Mesenchymal stem cell (in vitro differentiated cells and primary cell): Measurements from ENCODE around the gene RASGRF2.

ENCODE experiments used
- DNase-seq: peaks from one replicate; pipeline ENCODE4 v3.0.0-alpha.2; 2013
- H2AFZ ChIP-seq: one replicate; pipeline ENCODE4 v1.6.1; 2013; ENCODE audit warnings: low read depth, mild to moderate bottlenecking, control low read depth, inconsistent platforms, low read length, moderate library complexity
- H2AK5ac ChIP-seq: 2 replicates; pipeline ENCODE4 v1.6.1; 2013; ENCODE audit warnings: low read length, moderate library complexity, mild to moderate bottlenecking, inconsistent platforms; ENCODE audit not compliant: severe bottlenecking
- H2BK120ac ChIP-seq: one replicate; pipeline ENCODE4 v1.6.1; 2013; ENCODE audit warnings: low read depth, mild to moderate bottlenecking, inconsistent platforms, low read length, moderate library complexity
- H2BK12ac ChIP-seq, 2 experiments: one replicate each; pipeline ENCODE4 v1.6.1; 2013; ENCODE audit warnings: inconsistent platforms in 2 of 2, low read length in 2 of 2, mild to moderate bottlenecking in 2 of 2, moderate library complexity in 2 of 2, control low read depth in 1 of 2
- H2BK15ac ChIP-seq: one replicate; pipeline ENCODE4 v1.6.1; 2013; ENCODE audit warnings: mild to moderate bottlenecking, low read depth, inconsistent platforms; ENCODE audit not compliant: poor library complexity, severe bottlenecking
- H2BK5ac ChIP-seq: 2 replicates; pipeline ENCODE4 v1.6.1; 2013; ENCODE audit warnings: low read depth, mild to moderate bottlenecking, low read length, control low read depth, inconsistent platforms; ENCODE audit not compliant: poor library complexity, severe bottlenecking
- H3K14ac ChIP-seq, 2 experiments: one replicate each; pipeline ENCODE4 v1.6.1; 2013; ENCODE audit warnings: inconsistent platforms in 2 of 2, low read length in 2 of 2, control low read depth in 1 of 2, mild to moderate bottlenecking in 1 of 2, moderate library complexity in 1 of 2
- H3K18ac ChIP-seq, 2 experiments: one replicate each; pipeline ENCODE4 v1.6.1; 2013; ENCODE audit warnings: inconsistent platforms in 2 of 2, low read length in 2 of 2, control low read depth in 1 of 2, low read depth in 1 of 2, mild to moderate bottlenecking in 1 of 2
- H3K23ac ChIP-seq, 2 experiments: one replicate each; pipeline ENCODE4 v1.6.1; 2013; ENCODE audit warnings: inconsistent platforms in 2 of 2, low read length in 2 of 2, mild to moderate bottlenecking in 2 of 2, moderate library complexity in 2 of 2, control low read depth in 1 of 2
- H3K27ac ChIP-seq: 2 replicates; pipeline ENCODE4 v1.5.1; 2013; ENCODE audit warnings: mild to moderate bottlenecking, moderate library complexity, low read length, control low read depth, inconsistent platforms; ENCODE audit not compliant: poor library complexity, severe bottlenecking
- H3K27me3 ChIP-seq, 2 experiments: 2 replicates each; pipeline versions ENCODE4 v1.6.1 to v1.7.0; 2013; ENCODE audit warnings: low read length in 2 of 2, mild to moderate bottlenecking in 2 of 2, moderate library complexity in 2 of 2, control low read depth in 1 of 2, inconsistent platforms in 1 of 2; ENCODE audit not compliant: control insufficient read depth in 1 of 2, insufficient read depth in 1 of 2
- H3K36me3 ChIP-seq, 2 experiments: 2 replicates each; pipeline versions ENCODE4 v1.6.1 to v1.7.0; 2013; ENCODE audit warnings: low read length in 2 of 2, control low read depth in 1 of 2, inconsistent platforms in 1 of 2, low read depth in 1 of 2, mild to moderate bottlenecking in 1 of 2; ENCODE audit not compliant: insufficient read depth in 2 of 2, control insufficient read depth in 1 of 2
- H3K4ac ChIP-seq, 2 experiments: one replicate each; pipeline ENCODE4 v1.6.1; 2013; ENCODE audit warnings: inconsistent platforms in 2 of 2, low read length in 2 of 2, mild to moderate bottlenecking in 2 of 2, moderate library complexity in 2 of 2, control low read depth in 1 of 2, low read depth in 1 of 2
- H3K4me1 ChIP-seq: 2 replicates; pipeline ENCODE4 v1.6.1; 2013; ENCODE audit warnings: low read depth, low read length, control low read depth; ENCODE audit not compliant: control insufficient read depth, insufficient read depth
- H3K4me2 ChIP-seq: 2 replicates; pipeline ENCODE4 v1.6.1; 2013; ENCODE audit warnings: low read length, mild to moderate bottlenecking, inconsistent platforms; ENCODE audit not compliant: poor library complexity, severe bottlenecking
- H3K4me3 ChIP-seq, 2 experiments: 2 replicates each; pipeline versions ENCODE4 v1.5.1 to v1.7.0; 2013; ENCODE audit warnings: low read length in 2 of 2, mild to moderate bottlenecking in 2 of 2, control low read depth in 1 of 2, low read depth in 1 of 2; ENCODE audit not compliant: insufficient read depth in 1 of 2
- H3K79me1 ChIP-seq: replicated peaks from 2 replicates; pipeline ENCODE4 v1.6.1; 2013; ENCODE audit warnings: mild to moderate bottlenecking, control low read depth, low read length, inconsistent platforms; ENCODE audit not compliant: poor library complexity, severe bottlenecking
- H3K9ac ChIP-seq: 2 replicates; pipeline ENCODE4 v1.7.0; 2013; ENCODE audit warnings: mild to moderate bottlenecking, low read length, moderate library complexity
- H3K9me3 ChIP-seq: 2 replicates; pipeline ENCODE4 v1.7.0; 2013; ENCODE audit warnings: mild to moderate bottlenecking, low read length; ENCODE audit not compliant: control insufficient read depth
- H4K8ac ChIP-seq: one replicate; pipeline ENCODE4 v1.6.1; 2013; ENCODE audit warnings: inconsistent platforms, mild to moderate bottlenecking, low read length, moderate library complexity
- H4K91ac ChIP-seq: one replicate; pipeline ENCODE4 v1.6.1; 2013; ENCODE audit warnings: mild to moderate bottlenecking, low read length, inconsistent platforms
- WGBS: methylation state at CpG from one replicate; pipeline ENCODE4 v1.1.7; 2013; ENCODE audit warnings: mixed read lengths; 5-methylcytosine and 5-hydroxymethylcytosine counted together

Gene RASGRF2

GRCh38 chr5:80990527-80990926, 30.4 kb downstream of the RASGRF2 start:
- H3K23ac ChIP-seq = no peak overlapping the region
- no peaks in the 10 kb centered on the region for H3K79me1 ChIP-seq
- H3K4ac ChIP-seq = no peak overlapping the region
- peaks cover 0 to 3% of the 10 kb centered on the region in 2 experiments for H3K27me3 ChIP-seq
- H2AK5ac ChIP-seq = no peak overlapping the region
- no peak overlapping the region for H3K18ac ChIP-seq
- no peaks in the 10 kb centered on the region for H3K36me3 ChIP-seq
- H2BK15ac ChIP-seq = no peak overlapping the region
- H3K4me3 ChIP-seq = no peak overlapping the region
- H3K14ac ChIP-seq = peak overlapping the region in 1 of 2 experiments; percentile 81
- no peak overlapping the region for H3K4me2 ChIP-seq
- no peak overlapping the region for H3K27ac ChIP-seq
- H2BK12ac ChIP-seq = no peak overlapping the region
- H3K9me3 ChIP-seq = no peaks in the 10 kb centered on the region
- H3K9ac ChIP-seq = no peak overlapping the region
- H2BK120ac ChIP-seq = peak overlapping the region; percentile 64
- no peak overlapping the region for H2BK5ac ChIP-seq
- no peaks in the 10 kb centered on the region for H3K4me1 ChIP-seq
- no peak overlapping the region for H4K91ac ChIP-seq
- DNase-seq = no peak
- H2AFZ ChIP-seq = no peak overlapping the region
- H4K8ac ChIP-seq = peak overlapping the region; percentile 42
- WGBS = 34% methylated on average over 2 of the region's 2 CpGs

GRCh38 chr5:80990971-80991370, 30.8 kb downstream of the RASGRF2 start:
- no peak overlapping the region for H4K91ac ChIP-seq
- no peaks in the 10 kb centered on the region for H3K9me3 ChIP-seq
- no peak overlapping the region for H3K4me2 ChIP-seq
- no peak overlapping the region for H3K9ac ChIP-seq
- H3K79me1 ChIP-seq = no peaks in the 10 kb centered on the region
- no peak overlapping the region for H4K8ac ChIP-seq
- no peak overlapping the region for H3K14ac ChIP-seq
- no peak overlapping the region for H3K18ac ChIP-seq
- WGBS = 75% methylated on average over 1 of the region's 1 CpG
- H3K4ac ChIP-seq = no peak overlapping the region
- H3K27ac ChIP-seq = no peak overlapping the region
- no peak overlapping the region for H2AFZ ChIP-seq
- H3K23ac ChIP-seq = no peak overlapping the region
- H3K4me1 ChIP-seq = no peaks in the 10 kb centered on the region
- H3K4me3 ChIP-seq = no peak overlapping the region
- peaks cover 0 to 3% of the 10 kb centered on the region in 2 experiments for H3K27me3 ChIP-seq
- no peak overlapping the region for H2BK5ac ChIP-seq
- DNase-seq = no peak
- no peak overlapping the region for H2AK5ac ChIP-seq
- H2BK120ac ChIP-seq = no peak overlapping the region
- no peak overlapping the region for H2BK12ac ChIP-seq
- no peak overlapping the region for H2BK15ac ChIP-seq
- no peaks in the 10 kb centered on the region for H3K36me3 ChIP-seq

- WGBS = 100% methylated on average over 2 of the region's 2 CpGs
- H2BK15ac ChIP-seq = no peak overlapping the region
- no peak overlapping the region for H3K4me2 ChIP-seq
- H2AK5ac ChIP-seq = no peak overlapping the region
- H3K23ac ChIP-seq = no peak overlapping the region
- H4K91ac ChIP-seq = no peak overlapping the region
- no peak overlapping the region for H2BK5ac ChIP-seq
- no peaks in the 10 kb centered on the region for H3K79me1 ChIP-seq
- H3K4me3 ChIP-seq = no peak overlapping the region
- no peak overlapping the region for H3K18ac ChIP-seq
- H3K9me3 ChIP-seq = no peaks in the 10 kb centered on the region
- H3K9ac ChIP-seq = no peak overlapping the region
- no peak overlapping the region for H4K8ac ChIP-seq
- H3K27ac ChIP-seq = no peak overlapping the region
- no peaks in the 10 kb centered on the region for H3K4me1 ChIP-seq
- no peak overlapping the region for H3K4ac ChIP-seq
- no peak for DNase-seq
- no peak overlapping the region for H2BK120ac ChIP-seq
- peak overlapping the region in 1 of 2 experiments; percentile 55 for H3K14ac ChIP-seq
- no peak overlapping the region for H2BK12ac ChIP-seq
- H3K27me3 ChIP-seq = peaks cover 6 to 11% of the 10 kb centered on the region in 2 experiments
- H2AFZ ChIP-seq = no peak overlapping the region
- H3K36me3 ChIP-seq = no peaks in the 10 kb centered on the region
Observed at GRCh38 chr5:80995908-80996307, 35.7 kb downstream of the RASGRF2 start.

GRCh38 chr5:80998590-80998979, 38.4 kb downstream of the RASGRF2 start:
- no peak for DNase-seq
- Histone ChIP-seq H3K14ac (no peak overlapping the region), H2BK12ac (no peak overlapping the region), H2BK5ac (no peak overlapping the region), H3K9ac (no peak overlapping the region), H3K79me1 (no peaks in the 10 kb centered on the region), H2AFZ (no peak overlapping the region), H3K27ac (no peak overlapping the region), H2AK5ac (no peak overlapping the region), H2BK15ac (no peak overlapping the region), H3K4me3 (no peak overlapping the region), H3K36me3 (no peaks in the 10 kb centered on the region), H3K9me3 (no peaks in the 10 kb centered on the region), H3K4me1 (no peaks in the 10 kb centered on the region), H3K18ac (peak overlapping the region in 1 of 2 experiments; percentile 12), H3K4me2 (no peak overlapping the region), H3K23ac (no peak overlapping the region), H3K4ac (no peak overlapping the region), H4K91ac (peak overlapping the region; percentile 50), H3K27me3 (peaks cover 10 to 11% of the 10 kb centered on the region in 2 experiments), H4K8ac (peak overlapping the region; percentile 88), H2BK120ac (no peak overlapping the region)
- WGBS = 96% methylated on average over 5 of the region's 5 CpGs
